HEK293 (cell line): ENCODE data around the gene ID1.

ENCODE experiments used
- HOXA7 ChIP-seq: sonication (generic); formaldehyde crosslinking; IDR thresholded peaks from 2 replicates; pipeline ENCODE4 v1.8.1; 2022; ENCODE audit warnings: missing genetic modification reagents, borderline replicate concordance
- KLF9 ChIP-seq: fragments of 450-650 bp; formaldehyde crosslinking; IDR thresholded peaks from 2 replicates; pipeline ENCODE4 v1.5.1; 2016; ENCODE audit warnings: missing biosample characterization, missing genetic modification characterization, low read depth
- MEIS1 ChIP-seq: sonication (generic); formaldehyde crosslinking; IDR thresholded peaks from 2 replicates; pipeline ENCODE4 v1.8.1; 2022; ENCODE audit warnings: missing genetic modification reagents, mild to moderate bottlenecking, borderline replicate concordance
- PBX3 ChIP-seq: sonication (generic); formaldehyde crosslinking; IDR thresholded peaks from 2 replicates; pipeline ENCODE4 v1.8.1; 2022; ENCODE audit warnings: mild to moderate bottlenecking, moderate library complexity, missing genetic modification reagents
- RBAK ChIP-seq: fragments of 450-650 bp; formaldehyde crosslinking; IDR thresholded peaks from 2 replicates; pipeline ENCODE4 v1.5.1; 2016; ENCODE audit warnings: missing biosample characterization, missing genetic modification characterization
- SCRT2 ChIP-seq: fragments of 450-650 bp; formaldehyde crosslinking; IDR thresholded peaks from 2 replicates; pipeline ENCODE4 v1.5.1; 2016; ENCODE audit warnings: missing biosample characterization, missing genetic modification characterization
- ZFP37 ChIP-seq: fragments of 450-650 bp; formaldehyde crosslinking; IDR thresholded peaks from 2 replicates; pipeline ENCODE4 v1.5.1; 2016; ENCODE audit warnings: missing biosample characterization, missing genetic modification characterization
- ZFP69B ChIP-seq: fragments of 450-650 bp; formaldehyde crosslinking; IDR thresholded peaks from 2 replicates; pipeline ENCODE4 v1.5.1; 2016; ENCODE audit warnings: missing biosample characterization, missing genetic modification characterization
- ZNF157 ChIP-seq: fragments of 450-650 bp; formaldehyde crosslinking; IDR thresholded peaks from 2 replicates; pipeline ENCODE4 v1.5.1; 2016; ENCODE audit warnings: missing biosample characterization, missing genetic modification characterization
- ZNF18 ChIP-seq: fragments of 450-650 bp; formaldehyde crosslinking; IDR thresholded peaks from 2 replicates; pipeline ENCODE4 v1.5.1; 2016; ENCODE audit warnings: missing biosample characterization, missing genetic modification characterization
- ZNF19 ChIP-seq: fragments of 450-650 bp; formaldehyde crosslinking; IDR thresholded peaks from 2 replicates; pipeline ENCODE4; 2016; ENCODE audit warnings: missing biosample characterization, missing genetic modification characterization, low read depth
- ZNF2 ChIP-seq: fragments of 450-650 bp; formaldehyde crosslinking; IDR thresholded peaks from 2 replicates; pipeline ENCODE4 v1.5.1; 2016; ENCODE audit warnings: missing biosample characterization, missing genetic modification characterization
- ZNF214 ChIP-seq: fragments of 450-650 bp; formaldehyde crosslinking; IDR thresholded peaks from 2 replicates; pipeline ENCODE4 v1.5.1; 2017; ENCODE audit warnings: missing biosample characterization, mild to moderate bottlenecking, missing genetic modification characterization, borderline replicate concordance
- ZNF221 ChIP-seq: fragments of 450-650 bp; formaldehyde crosslinking; IDR thresholded peaks from 2 replicates; pipeline ENCODE4 v1.5.1; 2017; ENCODE audit warnings: missing biosample characterization, missing genetic modification characterization, borderline replicate concordance
- ZNF280D ChIP-seq: fragments of 450-650 bp; formaldehyde crosslinking; IDR thresholded peaks from 2 replicates; pipeline ENCODE4 v1.5.1; 2016; ENCODE audit warnings: missing biosample characterization, missing genetic modification characterization
- ZNF302 ChIP-seq: fragments of 450-650 bp; formaldehyde crosslinking; IDR thresholded peaks from 2 replicates; pipeline ENCODE4 v1.5.1; 2016; ENCODE audit warnings: missing biosample characterization, missing genetic modification characterization, low read depth
- ZNF311 ChIP-seq: fragments of 450-650 bp; formaldehyde crosslinking; IDR thresholded peaks from 2 replicates; pipeline ENCODE4 v1.5.1; 2017; ENCODE audit warnings: missing biosample characterization, missing genetic modification characterization, borderline replicate concordance
- ZNF335 ChIP-seq: fragments of 450-650 bp; formaldehyde crosslinking; conservative IDR thresholded peaks from 2 replicates; pipeline ENCODE4 v1.5.1; 2016; ENCODE audit warnings: missing biosample characterization, missing genetic modification characterization
- ZNF426 ChIP-seq: fragments of 450-650 bp; formaldehyde crosslinking; IDR thresholded peaks from 2 replicates; pipeline ENCODE4 v1.5.1; 2017; ENCODE audit warnings: missing biosample characterization, missing genetic modification characterization, mild to moderate bottlenecking, inconsistent platforms, moderate library complexity
- ZNF449 ChIP-seq: fragments of 450-650 bp; formaldehyde crosslinking; IDR thresholded peaks from 2 replicates; pipeline ENCODE4 v1.5.1; 2017; ENCODE audit warnings: missing biosample characterization, mild to moderate bottlenecking, missing genetic modification characterization, moderate library complexity
- ZNF521 ChIP-seq: fragments of 450-650 bp; formaldehyde crosslinking; IDR thresholded peaks from 2 replicates; pipeline ENCODE4 v1.5.1; 2017; ENCODE audit warnings: missing biosample characterization, mild to moderate bottlenecking, missing genetic modification characterization
- ZNF677 ChIP-seq: fragments of 450-650 bp; IDR thresholded peaks from 2 replicates; pipeline ENCODE4 v1.5.0; 2018; ENCODE audit warnings: missing biosample characterization, mild to moderate bottlenecking, missing genetic modification characterization, moderate library complexity
- ZNF777 ChIP-seq: fragments of 450-650 bp; formaldehyde crosslinking; IDR thresholded peaks from 2 replicates; pipeline ENCODE4 v1.5.1; 2017; ENCODE audit warnings: missing biosample characterization, missing genetic modification characterization, borderline replicate concordance
- ZNF830 ChIP-seq: fragments of 450-650 bp; IDR thresholded peaks from 2 replicates; pipeline ENCODE4 v1.5.0; 2018; ENCODE audit warnings: missing biosample characterization, missing genetic modification characterization, low read depth, mild to moderate bottlenecking, moderate library complexity
- TF ChIP-seq, protein P1 (sequence below): fragments of 450-650 bp; formaldehyde crosslinking; IDR thresholded peaks from 2 replicates; pipeline ENCODE4 v1.5.1; 2016; ENCODE audit warnings: missing biosample characterization, missing genetic modification characterization, low read depth
- TF ChIP-seq, protein P2 (sequence below): fragments of 450-650 bp; formaldehyde crosslinking; IDR thresholded peaks from 2 replicates; pipeline ENCODE4 v1.5.1; 2017; ENCODE audit warnings: missing biosample characterization, missing genetic modification characterization
- TF ChIP-seq, protein P3 (sequence below): fragments of 450-650 bp; formaldehyde crosslinking; IDR thresholded peaks from 2 replicates; pipeline ENCODE4; 2016; ENCODE audit warnings: missing biosample characterization, missing genetic modification characterization

ID1 gene

GRCh38 chr20:31572701-31573554 is 32.2 kb upstream of the ID1 start (continued):
- TF ChIP-seq, protein P1, sequence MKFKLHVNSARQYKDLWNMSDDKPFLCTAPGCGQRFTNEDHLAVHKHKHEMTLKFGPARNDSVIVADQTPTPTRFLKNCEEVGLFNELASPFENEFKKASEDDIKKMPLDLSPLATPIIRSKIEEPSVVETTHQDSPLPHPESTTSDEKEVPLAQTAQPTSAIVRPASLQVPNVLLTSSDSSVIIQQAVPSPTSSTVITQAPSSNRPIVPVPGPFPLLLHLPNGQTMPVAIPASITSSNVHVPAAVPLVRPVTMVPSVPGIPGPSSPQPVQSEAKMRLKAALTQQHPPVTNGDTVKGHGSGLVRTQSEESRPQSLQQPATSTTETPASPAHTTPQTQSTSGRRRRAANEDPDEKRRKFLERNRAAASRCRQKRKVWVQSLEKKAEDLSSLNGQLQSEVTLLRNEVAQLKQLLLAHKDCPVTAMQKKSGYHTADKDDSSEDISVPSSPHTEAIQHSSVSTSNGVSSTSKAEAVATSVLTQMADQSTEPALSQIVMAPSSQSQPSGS (tag by site-specific recombination), result no peak
- TF ChIP-seq ZNF521 (tag by site-specific recombination) (no peak), ZFP69B (tag by site-specific recombination) (0 out of 2 replicates have a peak, but pooled peaks have one; percentile 41), ZNF335 (tag by site-specific recombination) (peak; percentile 84), ZNF2 (peak; percentile 26; the same call in 1 of the 2 replicates), ZNF18 (tag by site-specific recombination) (no peak), ZNF830 (no peak), ZNF426 (tag by site-specific recombination) (no peak), MEIS1 (CRISPR knock-in tag) (no peak), ZNF157 (tag by site-specific recombination) (no peak), ZNF221 (tag by site-specific recombination) (no peak), ZNF449 (tag by site-specific recombination) (peak; percentile 66), ZNF214 (no peak), ZFP37 (tag by site-specific recombination) (peak; percentile 74), SCRT2 (0 out of 2 replicates have a peak, but pooled peaks have one; percentile 10), ZNF677 (tag by site-specific recombination) (no peak), ZNF777 (tag by site-specific recombination) (no peak), RBAK (tag by site-specific recombination) (no peak), ZNF311 (tag by site-specific recombination) (no peak), KLF9 (peak; percentile 62), ZNF19 (tag by site-specific recombination) (no peak), ZNF280D (tag by site-specific recombination) (no peak), ZNF302 (tag by site-specific recombination) (no peak), HOXA7 (CRISPR knock-in tag) (no peak), PBX3 (CRISPR knock-in tag) (peak; percentile 23; the same call in 1 of the 2 replicates)
- TF ChIP-seq, protein P2, sequence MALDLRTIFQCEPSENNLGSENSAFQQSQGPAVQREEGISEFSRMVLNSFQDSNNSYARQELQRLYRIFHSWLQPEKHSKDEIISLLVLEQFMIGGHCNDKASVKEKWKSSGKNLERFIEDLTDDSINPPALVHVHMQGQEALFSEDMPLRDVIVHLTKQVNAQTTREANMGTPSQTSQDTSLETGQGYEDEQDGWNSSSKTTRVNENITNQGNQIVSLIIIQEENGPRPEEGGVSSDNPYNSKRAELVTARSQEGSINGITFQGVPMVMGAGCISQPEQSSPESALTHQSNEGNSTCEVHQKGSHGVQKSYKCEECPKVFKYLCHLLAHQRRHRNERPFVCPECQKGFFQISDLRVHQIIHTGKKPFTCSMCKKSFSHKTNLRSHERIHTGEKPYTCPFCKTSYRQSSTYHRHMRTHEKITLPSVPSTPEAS (tag by site-specific recombination), result no peak
- TF ChIP-seq, protein P3, sequence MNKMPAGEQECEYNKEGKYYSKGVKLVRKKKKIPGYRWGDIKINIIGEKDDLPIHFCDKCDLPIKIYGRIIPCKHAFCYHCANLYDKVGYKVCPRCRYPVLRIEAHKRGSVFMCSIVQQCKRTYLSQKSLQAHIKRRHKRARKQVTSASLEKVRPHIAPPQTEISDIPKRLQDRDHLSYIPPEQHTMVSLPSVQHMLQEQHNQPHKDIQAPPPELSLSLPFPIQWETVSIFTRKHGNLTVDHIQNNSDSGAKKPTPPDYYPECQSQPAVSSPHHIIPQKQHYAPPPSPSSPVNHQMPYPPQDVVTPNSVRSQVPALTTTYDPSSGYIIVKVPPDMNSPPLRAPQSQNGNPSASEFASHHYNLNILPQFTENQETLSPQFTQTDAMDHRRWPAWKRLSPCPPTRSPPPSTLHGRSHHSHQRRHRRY (tag by site-specific recombination), result no peak
